Progenitor cell of endocrine pancreas (in vitro differentiated cells): ENCODE results near the gene COQ4. TPM values are rescaled to one million over a fixed set of nuclear protein-coding genes. Genes with fewer than 3 reads are reported as not detected.
A peak's percentile ranks its signal among the peaks of the same experiment; 100 is the strongest.

Source experiments
- DNase-seq: peaks from one replicate; pipeline ENCODE4 v3.0.0; 2021; ENCODE audit warnings: low spot score; ENCODE audit not compliant: unreplicated experiment
- H3K27ac Mint-ChIP-seq: 2 replicates; pipeline ENCODE4 v1.8.0; 2021; ENCODE audit warnings: mild to moderate bottlenecking, moderate library complexity, mixed read lengths
- H3K27me3 Mint-ChIP-seq: 2 replicates; pipeline ENCODE4 v1.8.0; 2021; ENCODE audit warnings: mixed read lengths
- H3K36me3 Mint-ChIP-seq: 2 replicates; pipeline ENCODE4 v1.8.0; 2022; ENCODE audit warnings: mixed read lengths; ENCODE audit not compliant: insufficient read depth
- H3K4me1 Mint-ChIP-seq: 2 replicates; pipeline ENCODE4 v1.8.0; 2021; ENCODE audit warnings: low read depth, mixed read lengths
- H3K4me3 Mint-ChIP-seq: 2 replicates; pipeline ENCODE4 v1.8.0; 2021; ENCODE audit warnings: low read depth, mild to moderate bottlenecking, moderate library complexity, mixed read lengths
- H3K9me3 Mint-ChIP-seq: 2 replicates; pipeline ENCODE4 v1.8.0; 2021; ENCODE audit warnings: low read depth, mixed read lengths
- total RNA-seq: library from RNA; stranded (reverse); gene quantifications from 2 replicates; pipeline ENCODE4 v1.2.1, GENCODE V29; 2021
- TF ChIP-seq, protein P1 (sequence below): fragments of 200-600 bp; sonication (generic); IDR thresholded peaks from one replicate; pipeline ENCODE4 v1.5.0; 2021; ENCODE audit warnings: antibody characterized with exemption, mild to moderate bottlenecking; ENCODE audit not compliant: unreplicated experiment

The COQ4 gene
- total RNA-seq, 1 donor from 2014 or later, result 64.5 TPM

DNA sequence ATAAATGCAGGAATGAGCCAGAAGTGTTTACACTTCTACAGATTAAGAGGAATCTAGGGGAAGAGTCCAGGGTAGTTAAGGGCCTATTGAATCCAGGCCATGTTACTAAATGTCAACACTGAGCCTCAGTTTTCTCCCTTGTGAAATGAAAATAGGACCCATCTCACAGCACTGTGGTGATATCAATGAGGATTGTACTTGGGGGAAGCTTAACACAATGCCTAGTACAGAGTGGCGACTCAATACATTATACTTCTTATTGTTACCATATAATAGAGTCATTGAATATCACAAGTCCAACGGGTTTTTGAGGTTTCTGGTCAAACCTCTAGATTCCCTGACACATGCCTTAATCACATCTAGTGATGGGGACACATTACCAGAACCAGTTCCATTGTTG is 5.0 kb upstream of the COQ4 start:
- Mint-ChIP-seq H3K4me1 (peaks cover 3% of the 10 kb centered on the region), H3K36me3 (peaks cover 4% of the 10 kb centered on the region), H3K27me3 (no peaks in the 10 kb centered on the region), H3K4me3 (no peak overlapping the region), H3K9me3 (no peaks in the 10 kb centered on the region), H3K27ac (no peak overlapping the region)
- TF ChIP-seq, protein P1, sequence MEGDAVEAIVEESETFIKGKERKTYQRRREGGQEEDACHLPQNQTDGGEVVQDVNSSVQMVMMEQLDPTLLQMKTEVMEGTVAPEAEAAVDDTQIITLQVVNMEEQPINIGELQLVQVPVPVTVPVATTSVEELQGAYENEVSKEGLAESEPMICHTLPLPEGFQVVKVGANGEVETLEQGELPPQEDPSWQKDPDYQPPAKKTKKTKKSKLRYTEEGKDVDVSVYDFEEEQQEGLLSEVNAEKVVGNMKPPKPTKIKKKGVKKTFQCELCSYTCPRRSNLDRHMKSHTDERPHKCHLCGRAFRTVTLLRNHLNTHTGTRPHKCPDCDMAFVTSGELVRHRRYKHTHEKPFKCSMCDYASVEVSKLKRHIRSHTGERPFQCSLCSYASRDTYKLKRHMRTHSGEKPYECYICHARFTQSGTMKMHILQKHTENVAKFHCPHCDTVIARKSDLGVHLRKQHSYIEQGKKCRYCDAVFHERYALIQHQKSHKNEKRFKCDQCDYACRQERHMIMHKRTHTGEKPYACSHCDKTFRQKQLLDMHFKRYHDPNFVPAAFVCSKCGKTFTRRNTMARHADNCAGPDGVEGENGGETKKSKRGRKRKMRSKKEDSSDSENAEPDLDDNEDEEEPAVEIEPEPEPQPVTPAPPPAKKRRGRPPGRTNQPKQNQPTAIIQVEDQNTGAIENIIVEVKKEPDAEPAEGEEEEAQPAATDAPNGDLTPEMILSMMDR, result no peak
- no peak for DNase-seq

DNA sequence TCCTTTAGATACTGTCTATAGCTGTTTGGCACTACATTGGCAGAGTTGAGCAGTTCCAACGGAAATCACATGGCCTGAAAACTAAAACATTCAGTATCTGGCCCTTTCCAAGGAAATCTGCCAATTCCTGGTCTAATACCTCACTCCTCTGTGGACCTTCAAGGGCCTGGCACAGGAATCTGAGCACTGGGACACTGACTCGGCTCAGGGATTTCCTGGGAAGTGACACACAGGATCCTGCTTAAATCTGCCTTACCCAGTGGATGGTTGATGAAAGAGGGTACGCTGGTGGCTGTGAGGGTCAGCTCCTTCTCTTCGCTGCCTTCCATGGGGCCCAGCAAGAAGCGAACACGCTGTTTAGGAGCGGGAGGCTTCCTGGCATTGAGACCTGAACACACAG is 1.3 kb upstream of the COQ4 start:
- H3K27me3 Mint-ChIP-seq, result no peaks in the 10 kb centered on the region
- H3K4me3 Mint-ChIP-seq, result peak overlapping the region; percentile 98
- TF ChIP-seq, protein P1, result no peak
- no peaks in the 10 kb centered on the region for H3K9me3 Mint-ChIP-seq
- DNase-seq, result no peak
- H3K4me1 Mint-ChIP-seq, result peaks cover 8% of the 10 kb centered on the region
- peaks cover 2% of the 10 kb centered on the region for H3K36me3 Mint-ChIP-seq
- no peak overlapping the region for H3K27ac Mint-ChIP-seq

DNA sequence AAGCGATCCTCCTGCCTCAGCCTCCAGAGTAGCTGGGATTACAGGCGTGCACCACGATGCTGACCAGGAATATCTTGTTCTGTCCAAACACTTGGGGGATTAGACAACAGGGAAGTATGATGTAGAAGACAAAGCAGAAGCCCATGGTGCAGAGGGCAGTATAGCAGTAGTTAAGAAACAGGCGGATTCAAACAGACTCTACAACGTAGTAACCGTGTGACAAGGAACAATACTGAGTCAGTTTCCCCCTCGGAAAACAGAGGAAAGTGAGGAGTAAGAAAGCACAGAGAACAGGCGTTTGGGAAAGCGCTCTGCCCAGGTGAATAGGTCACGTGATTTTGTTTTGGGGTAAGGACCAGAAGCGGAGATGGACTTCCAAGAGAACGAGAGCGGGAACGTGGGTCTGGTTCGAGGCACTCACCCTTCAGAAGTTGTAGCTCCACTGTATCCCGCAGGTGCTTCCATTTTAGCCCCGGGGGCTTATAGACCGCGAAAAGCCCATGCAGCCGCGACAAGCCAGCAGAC is 698 bp upstream of the COQ4 start:
- Mint-ChIP-seq H3K4me1 (peaks cover 8% of the 10 kb centered on the region), H3K27ac (peak overlapping the region; percentile 97), H3K4me3 (peak overlapping the region; percentile 98), H3K9me3 (no peaks in the 10 kb centered on the region), H3K27me3 (no peaks in the 10 kb centered on the region), H3K36me3 (no peaks in the 10 kb centered on the region)
- TF ChIP-seq, protein P1, result no peak
- no peak for DNase-seq

GRCh38 chr9:128323212-128323730 is 632 bp downstream of the COQ4 start:
- Mint-ChIP-seq H3K27ac (peak overlapping the region; percentile 89), H3K4me1 (peaks cover 8% of the 10 kb centered on the region)

GRCh38 chr9:128323791-128324190 is 1.2 kb downstream of the COQ4 start:
- Mint-ChIP-seq H3K9me3 (no peaks in the 10 kb centered on the region), H3K27ac (peak overlapping the region; percentile 89), H3K4me3 (peak overlapping the region; percentile 98), H3K4me1 (peaks cover 8% of the 10 kb centered on the region), H3K27me3 (no peaks in the 10 kb centered on the region), H3K36me3 (peaks cover 5% of the 10 kb centered on the region)
- no peak for DNase-seq
- TF ChIP-seq, protein P1, result no peak

More at GRCh38 chr9:128323212-128323730, 632 bp downstream of the COQ4 start:
- peaks cover 3% of the 10 kb centered on the region for H3K36me3 Mint-ChIP-seq
- TF ChIP-seq, protein P1, result no peak
- H3K9me3 Mint-ChIP-seq, result no peaks in the 10 kb centered on the region
- DNase-seq, result no peak
- peak overlapping the region; percentile 98 for H3K4me3 Mint-ChIP-seq
- no peaks in the 10 kb centered on the region for H3K27me3 Mint-ChIP-seq
